ENCODE results near the gene TFDP1.

- TF ChIP-seq CTCF (conservative IDR thresholded peaks at IDR 0.05 in 1 of 2, IDR thresholded peaks at IDR 0.05 in 1 of 2; ENCODE audit: low read depth in 1 of 2, low read length in 2 of 2) (no peak), EZH2 (IDR thresholded peaks at IDR 0.05; ENCODE audit: low read length, missing control alignments) (no peak)
These were observed 18.7 kb downstream of the TFDP1 start for GRCh38 chr13:113603116-113603710.

Measured in fibroblast of lung (primary cell).